Measurements from ENCODE around the gene FBLIM1. TPM values are rescaled to one million over a fixed set of nuclear protein-coding genes. Genes with fewer than 3 reads are reported as not detected.

The FBLIM1 gene
- total RNA-seq, 1 donor from 2014 or later, result 101 TPM

GRCh38 chr1:15835741-15836510 is 77.3 kb downstream of the FBLIM1 start:
- DNase-seq (ENCODE audit: low spot score, unreplicated experiment), result peak; percentile 96
- Mint-ChIP-seq H3K4me1 (ENCODE audit: low read depth) (peaks cover 8% of the 10 kb centered on the region), H3K9me3 (ENCODE audit: low read depth) (peaks cover 5% of the 10 kb centered on the region), H3K27me3 (no peaks in the 10 kb centered on the region), H3K36me3 (ENCODE audit: insufficient read depth) (peaks cover 10% of the 10 kb centered on the region), H3K4me3 (ENCODE audit: low read depth) (peak overlapping the region; percentile 84), H3K27ac (peak overlapping the region; percentile 100)
- TF ChIP-seq, protein P1, sequence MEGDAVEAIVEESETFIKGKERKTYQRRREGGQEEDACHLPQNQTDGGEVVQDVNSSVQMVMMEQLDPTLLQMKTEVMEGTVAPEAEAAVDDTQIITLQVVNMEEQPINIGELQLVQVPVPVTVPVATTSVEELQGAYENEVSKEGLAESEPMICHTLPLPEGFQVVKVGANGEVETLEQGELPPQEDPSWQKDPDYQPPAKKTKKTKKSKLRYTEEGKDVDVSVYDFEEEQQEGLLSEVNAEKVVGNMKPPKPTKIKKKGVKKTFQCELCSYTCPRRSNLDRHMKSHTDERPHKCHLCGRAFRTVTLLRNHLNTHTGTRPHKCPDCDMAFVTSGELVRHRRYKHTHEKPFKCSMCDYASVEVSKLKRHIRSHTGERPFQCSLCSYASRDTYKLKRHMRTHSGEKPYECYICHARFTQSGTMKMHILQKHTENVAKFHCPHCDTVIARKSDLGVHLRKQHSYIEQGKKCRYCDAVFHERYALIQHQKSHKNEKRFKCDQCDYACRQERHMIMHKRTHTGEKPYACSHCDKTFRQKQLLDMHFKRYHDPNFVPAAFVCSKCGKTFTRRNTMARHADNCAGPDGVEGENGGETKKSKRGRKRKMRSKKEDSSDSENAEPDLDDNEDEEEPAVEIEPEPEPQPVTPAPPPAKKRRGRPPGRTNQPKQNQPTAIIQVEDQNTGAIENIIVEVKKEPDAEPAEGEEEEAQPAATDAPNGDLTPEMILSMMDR (IDR thresholded peaks at IDR 0.05; ENCODE audit: unreplicated experiment), result no peak

Other genes with a start within 250 kb of the FBLIM1 start
- gene CASP9, start 234.6 kb upstream of the FBLIM1 start, total RNA-seq, result 24.9 and 25.2 TPM in 2 replicates
- 34.9 and 37.7 TPM in 2 replicates for gene DNAJC16, start 231.9 kb upstream of the FBLIM1 start, total RNA-seq
- 3.1 and 4.0 TPM in 2 replicates for gene AGMAT, start 173.7 kb upstream of the FBLIM1 start, total RNA-seq
- 34.5 and 35.6 TPM in 2 replicates for gene DDI2, start 141.3 kb upstream of the FBLIM1 start, total RNA-seq
- 60.1 and 70.4 TPM in 2 replicates for gene PLEKHM2, start 74.5 kb upstream of the FBLIM1 start, total RNA-seq
- gene SLC25A34, start 22.5 kb upstream of the FBLIM1 start, total RNA-seq, result 5.5 and 6.0 TPM in 2 replicates
- 0.44 and 1.4 TPM in 2 replicates for gene TMEM82, start 16.3 kb upstream of the FBLIM1 start, total RNA-seq
- gene UQCRHL, start 48.9 kb downstream of the FBLIM1 start, total RNA-seq, result 2.4 and 3.5 TPM in 2 replicates
- gene SPEN, start 88.9 kb downstream of the FBLIM1 start, total RNA-seq, result 55.8 and 58.0 TPM in 2 replicates
- 52.6 and 57.7 TPM in 2 replicates for gene ZBTB17, start 217.3 kb downstream of the FBLIM1 start, total RNA-seq
- gene SRARP, start 245.4 kb downstream of the FBLIM1 start, total RNA-seq, result not detected in 2 replicates

All from progenitor cell of endocrine pancreas (in vitro differentiated cells).